Measurements from ENCODE around the gene IGF1. TPM values are rescaled to one million over a fixed set of nuclear protein-coding genes. Genes with fewer than 3 reads are reported as not detected.

Gene IGF1
- total RNA-seq, 1 donor from 2014 or later, result 1.4 TPM

DNA sequence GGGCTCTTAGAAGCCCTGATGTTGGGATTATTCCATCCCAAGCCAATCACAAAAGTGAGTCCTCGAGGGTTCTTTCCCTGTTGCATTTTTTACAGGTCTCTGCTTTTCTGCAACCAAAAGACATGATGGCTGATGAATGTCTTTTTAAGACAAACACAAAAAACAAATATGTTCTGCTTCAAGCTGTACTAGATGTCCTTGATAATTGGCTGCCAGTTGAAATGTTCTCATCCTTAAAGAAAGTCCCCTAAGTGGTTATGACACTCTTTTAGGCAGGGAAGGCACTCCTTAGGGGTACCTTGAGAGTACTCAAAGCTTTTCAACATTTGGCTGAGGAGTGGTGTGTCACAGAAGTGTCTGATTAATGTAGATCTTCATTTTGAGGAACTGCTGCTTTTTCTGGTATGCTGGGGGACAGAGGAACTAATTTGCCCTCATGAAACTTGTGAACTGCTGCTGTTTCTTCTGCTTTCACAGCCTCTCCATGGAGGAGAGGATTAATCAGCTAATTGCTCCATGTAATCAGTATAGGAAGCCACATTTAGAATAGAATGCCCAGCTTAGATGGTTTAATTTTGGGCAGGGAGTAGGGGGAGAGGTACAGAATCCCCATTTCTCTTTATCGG is 22.8 kb upstream of the IGF1 start:
- TF ChIP-seq, protein P1, sequence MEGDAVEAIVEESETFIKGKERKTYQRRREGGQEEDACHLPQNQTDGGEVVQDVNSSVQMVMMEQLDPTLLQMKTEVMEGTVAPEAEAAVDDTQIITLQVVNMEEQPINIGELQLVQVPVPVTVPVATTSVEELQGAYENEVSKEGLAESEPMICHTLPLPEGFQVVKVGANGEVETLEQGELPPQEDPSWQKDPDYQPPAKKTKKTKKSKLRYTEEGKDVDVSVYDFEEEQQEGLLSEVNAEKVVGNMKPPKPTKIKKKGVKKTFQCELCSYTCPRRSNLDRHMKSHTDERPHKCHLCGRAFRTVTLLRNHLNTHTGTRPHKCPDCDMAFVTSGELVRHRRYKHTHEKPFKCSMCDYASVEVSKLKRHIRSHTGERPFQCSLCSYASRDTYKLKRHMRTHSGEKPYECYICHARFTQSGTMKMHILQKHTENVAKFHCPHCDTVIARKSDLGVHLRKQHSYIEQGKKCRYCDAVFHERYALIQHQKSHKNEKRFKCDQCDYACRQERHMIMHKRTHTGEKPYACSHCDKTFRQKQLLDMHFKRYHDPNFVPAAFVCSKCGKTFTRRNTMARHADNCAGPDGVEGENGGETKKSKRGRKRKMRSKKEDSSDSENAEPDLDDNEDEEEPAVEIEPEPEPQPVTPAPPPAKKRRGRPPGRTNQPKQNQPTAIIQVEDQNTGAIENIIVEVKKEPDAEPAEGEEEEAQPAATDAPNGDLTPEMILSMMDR (IDR thresholded peaks at IDR 0.05), result no peak
- Mint-ChIP-seq H3K4me3 (ENCODE audit: unreplicated experiment) (no peak overlapping the region), H3K9me3 (ENCODE audit: low read depth) (peaks cover 15% of the 10 kb centered on the region), H3K36me3 (ENCODE audit: low read depth) (no peaks in the 10 kb centered on the region), H3K27me3 (ENCODE audit: low read depth) (peaks cover 17% of the 10 kb centered on the region), H3K27ac (ENCODE audit: unreplicated experiment) (no peak overlapping the region), H3K4me1 (ENCODE audit: low read depth) (no peaks in the 10 kb centered on the region)
- no peak for DNase-seq (ENCODE audit: low spot score)

DNA sequence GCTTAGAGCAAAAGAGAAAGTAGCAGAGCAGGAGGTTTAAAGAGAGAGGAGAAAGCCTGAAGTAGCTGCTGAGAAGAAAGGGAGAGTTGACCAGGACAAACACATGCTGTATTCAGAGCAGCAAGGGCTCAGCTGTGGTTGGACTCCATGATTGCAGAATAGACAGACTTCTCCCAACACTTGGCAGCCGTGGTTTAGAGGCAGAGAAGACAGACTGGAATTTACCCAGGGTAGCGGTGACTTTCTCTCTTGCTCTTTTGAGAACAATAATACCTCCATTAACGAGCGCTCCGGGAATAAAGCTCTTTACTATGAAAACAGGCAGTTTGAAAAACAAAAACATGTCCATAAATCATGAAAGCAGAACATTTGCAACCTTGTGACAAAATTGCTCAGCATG is 21.4 kb upstream of the IGF1 start:
- Mint-ChIP-seq H3K9me3 (ENCODE audit: low read depth) (peaks cover 10% of the 10 kb centered on the region), H3K36me3 (ENCODE audit: low read depth) (no peaks in the 10 kb centered on the region), H3K27me3 (ENCODE audit: low read depth) (peaks cover 17% of the 10 kb centered on the region), H3K4me3 (ENCODE audit: unreplicated experiment) (no peak overlapping the region), H3K27ac (ENCODE audit: unreplicated experiment) (no peak overlapping the region), H3K4me1 (ENCODE audit: low read depth) (no peaks in the 10 kb centered on the region)
- TF ChIP-seq, protein P1 (IDR thresholded peaks at IDR 0.05), result no peak
- DNase-seq (ENCODE audit: low spot score), result no peak

DNA sequence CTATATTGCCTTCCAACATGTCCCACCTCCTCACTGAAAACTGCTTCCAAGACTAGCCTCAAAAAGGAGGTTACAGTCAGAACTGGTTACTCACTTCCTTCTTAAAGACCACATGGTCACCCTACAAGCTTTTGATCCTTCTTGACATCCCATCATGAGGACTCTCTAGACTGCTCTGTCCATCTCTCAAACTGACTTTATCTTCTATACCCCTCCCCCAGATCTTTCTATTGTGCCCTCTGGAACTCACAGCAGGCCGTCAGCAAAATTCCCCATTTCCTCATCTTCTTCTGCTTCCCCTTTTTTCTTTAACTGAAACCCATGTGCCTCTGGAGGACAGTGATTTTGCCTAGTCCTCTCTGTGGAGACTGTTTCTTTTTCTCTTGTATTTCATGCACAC is 18.1 kb upstream of the IGF1 start:
- no peak overlapping the region for H3K4me3 Mint-ChIP-seq (ENCODE audit: unreplicated experiment)
- peaks cover 2% of the 10 kb centered on the region for H3K36me3 Mint-ChIP-seq (ENCODE audit: low read depth)
- H3K9me3 Mint-ChIP-seq (ENCODE audit: low read depth), result peaks cover 6% of the 10 kb centered on the region

DNA sequence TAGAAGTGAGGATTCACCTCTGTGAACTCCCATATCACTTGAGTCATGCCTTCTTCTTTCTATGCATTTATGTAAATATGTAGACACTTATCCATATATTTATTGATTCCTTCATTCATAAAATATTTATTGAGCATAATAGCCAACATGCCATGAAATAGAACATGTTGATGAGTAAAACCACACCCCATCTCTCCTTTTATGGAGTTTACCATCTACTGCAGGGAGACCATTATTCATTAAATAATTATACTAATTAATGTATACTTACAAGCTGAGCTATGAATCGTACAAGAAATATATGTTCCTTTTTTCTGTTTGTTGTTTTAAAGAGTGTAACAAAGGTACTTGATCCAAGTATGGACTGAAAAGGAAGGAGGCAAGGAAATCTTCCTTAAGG is 17.4 kb upstream of the IGF1 start:
- Mint-ChIP-seq H3K27ac (ENCODE audit: unreplicated experiment) (no peak overlapping the region), H3K27me3 (ENCODE audit: low read depth) (peaks cover 13% of the 10 kb centered on the region), H3K9me3 (ENCODE audit: low read depth) (peaks cover 10% of the 10 kb centered on the region), H3K36me3 (ENCODE audit: low read depth) (peaks cover 5% of the 10 kb centered on the region), H3K4me3 (ENCODE audit: unreplicated experiment) (no peak overlapping the region), H3K4me1 (ENCODE audit: low read depth) (no peaks in the 10 kb centered on the region)
- no peak for DNase-seq (ENCODE audit: low spot score)
- TF ChIP-seq, protein P1 (IDR thresholded peaks at IDR 0.05), result no peak

More for the DNA sequence above, 18.1 kb upstream of the IGF1 start:
- no peak overlapping the region for H3K27ac Mint-ChIP-seq (ENCODE audit: unreplicated experiment)
- H3K4me1 Mint-ChIP-seq (ENCODE audit: low read depth), result no peaks in the 10 kb centered on the region
- TF ChIP-seq, protein P1 (IDR thresholded peaks at IDR 0.05), result no peak
- DNase-seq (ENCODE audit: low spot score), result no peak
- H3K27me3 Mint-ChIP-seq (ENCODE audit: low read depth), result peaks cover 13% of the 10 kb centered on the region

DNA sequence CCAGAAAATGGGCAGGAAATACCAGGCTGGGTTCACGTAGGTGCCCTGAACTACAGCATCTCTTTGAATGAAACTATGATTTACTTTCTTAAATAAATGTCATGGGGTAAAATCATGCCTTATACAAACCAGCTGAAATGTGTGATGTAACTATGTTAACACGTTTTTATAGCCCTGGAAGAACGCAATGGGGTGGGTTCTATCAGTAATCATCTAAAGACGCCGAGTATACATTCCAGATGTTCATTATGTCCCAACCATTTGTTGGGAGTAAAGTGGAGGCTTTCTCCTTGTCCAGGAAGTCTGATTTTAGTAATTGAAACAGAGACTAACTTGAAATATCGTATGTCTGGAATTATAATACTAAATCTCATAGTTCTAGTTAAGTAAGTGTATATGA is 16.2 kb upstream of the IGF1 start:
- Mint-ChIP-seq H3K9me3 (ENCODE audit: low read depth) (peaks cover 20% of the 10 kb centered on the region), H3K27ac (ENCODE audit: unreplicated experiment) (no peak overlapping the region), H3K27me3 (ENCODE audit: low read depth) (peaks cover 15% of the 10 kb centered on the region), H3K36me3 (ENCODE audit: low read depth) (peaks cover 9% of the 10 kb centered on the region), H3K4me3 (ENCODE audit: unreplicated experiment) (no peak overlapping the region), H3K4me1 (ENCODE audit: low read depth) (no peaks in the 10 kb centered on the region)
- DNase-seq (ENCODE audit: low spot score), result no peak
- TF ChIP-seq, protein P1 (IDR thresholded peaks at IDR 0.05), result no peak

Measured in chondrocyte (in vitro differentiated cells).